ENCODE measurements around the gene KCNIP1. TPM values are rescaled to one million over a fixed set of nuclear protein-coding genes. Genes with fewer than 3 reads are reported as not detected.
A peak's percentile ranks its signal among the peaks of the same experiment; 100 is the strongest.

KCNIP1 gene
- polyA plus RNA-seq, 1 donor from 2014 or later = 13.8 TPM

GRCh38 chr5:170614065-170614490 is 110.3 kb downstream of the KCNIP1 start:
- Histone ChIP-seq H3F3A (ENCODE audit: insufficient read depth, low read length, poor library complexity, severe bottlenecking) (peaks cover 8% of the 10 kb centered on the region), H2AFZ (ENCODE audit: low read depth, low read length) (no peak overlapping the region), H3K79me2 (replicated peaks; ENCODE audit: insufficient read depth, low read length) (no peaks in the 10 kb centered on the region), H3K36me3 (ENCODE audit: insufficient read depth, low read length) (no peaks in the 10 kb centered on the region), H3K9ac (ENCODE audit: low read length) (no peak overlapping the region), H3K4me2 (ENCODE audit: low read length) (no peak overlapping the region), H3K27me3 (ENCODE audit: insufficient read depth, low read depth, low read length) (no peaks in the 10 kb centered on the region), H3K27ac (ENCODE audit: low read length) (peak overlapping the region; percentile 14), H3K9me2 (ENCODE audit: insufficient read depth, low read length) (no peaks in the 10 kb centered on the region), H4K20me1 (ENCODE audit: insufficient read depth) (no peaks in the 10 kb centered on the region), H3K4me3 (ENCODE audit: low read length) (no peak overlapping the region), H3K9me3 (ENCODE audit: low read length) (no peaks in the 10 kb centered on the region)
- no peak for TF ChIP-seq TAF1 (IDR thresholded peaks at IDR 0.05; ENCODE audit: low read depth)
- no peak for TF ChIP-seq CTCF (IDR thresholded peaks at IDR 0.05; ENCODE audit: poor library complexity, severe bottlenecking)
- no peak for TF ChIP-seq EP300 (conservative IDR thresholded peaks at IDR 0.05; ENCODE audit: poor library complexity, severe bottlenecking)

DNA sequence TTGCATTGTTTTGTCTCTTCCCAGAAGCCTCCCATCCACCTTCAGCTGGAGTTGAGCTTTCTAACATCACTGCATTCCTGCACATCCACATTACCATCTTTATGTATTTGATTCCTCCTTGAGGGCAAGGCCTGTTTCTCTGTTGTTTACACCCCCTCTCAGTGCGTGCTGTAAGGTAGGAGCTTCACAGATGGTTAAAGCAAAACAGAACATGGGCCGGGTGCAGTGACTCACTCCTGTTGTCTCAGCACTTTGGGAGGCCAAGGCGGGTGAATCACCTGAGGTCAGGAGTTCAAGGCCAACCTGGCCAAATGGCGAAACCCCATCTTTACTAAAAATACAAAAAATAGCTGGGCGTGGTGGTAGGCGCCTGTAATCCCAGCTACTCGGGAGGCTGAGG is 110.9 kb downstream of the KCNIP1 start:
- Histone ChIP-seq H3K27ac (ENCODE audit: low read length) (no peak overlapping the region), H3K4me3 (ENCODE audit: low read length) (no peak overlapping the region), H3K27me3 (ENCODE audit: insufficient read depth, low read depth, low read length) (no peaks in the 10 kb centered on the region), H3F3A (ENCODE audit: insufficient read depth, low read length, poor library complexity, severe bottlenecking) (peaks cover 8% of the 10 kb centered on the region), H3K36me3 (ENCODE audit: insufficient read depth, low read length) (no peaks in the 10 kb centered on the region), H3K9ac (ENCODE audit: low read length) (no peak overlapping the region), H4K20me1 (ENCODE audit: insufficient read depth) (no peaks in the 10 kb centered on the region), H3K9me3 (ENCODE audit: low read length) (no peaks in the 10 kb centered on the region), H2AFZ (ENCODE audit: low read depth, low read length) (no peak overlapping the region), H3K79me2 (replicated peaks; ENCODE audit: insufficient read depth, low read length) (no peaks in the 10 kb centered on the region), H3K4me2 (ENCODE audit: low read length) (no peak overlapping the region), H3K9me2 (ENCODE audit: insufficient read depth, low read length) (no peaks in the 10 kb centered on the region)
- no peak for TF ChIP-seq REST (IDR thresholded peaks at IDR 0.05; ENCODE audit: borderline replicate concordance)
- TF ChIP-seq EZH2 (IDR thresholded peaks at IDR 0.05; ENCODE audit: borderline replicate concordance, insufficient read depth, low read length, poor library complexity, severe bottlenecking) = no peak
- no peak for TF ChIP-seq SMC3 (conservative IDR thresholded peaks at IDR 0.05; ENCODE audit: poor library complexity)
- no peak for TF ChIP-seq POLR2AphosphoS5 (IDR thresholded peaks at IDR 0.05)
- TF ChIP-seq CTCF (IDR thresholded peaks at IDR 0.05; ENCODE audit: poor library complexity, severe bottlenecking) = no peak
- TF ChIP-seq RAD21 (conservative IDR thresholded peaks at IDR 0.05) = no peak
- TF ChIP-seq MXI1 (conservative IDR thresholded peaks at IDR 0.05; ENCODE audit: poor library complexity, severe bottlenecking) = no peak
- TF ChIP-seq EP300 (conservative IDR thresholded peaks at IDR 0.05; ENCODE audit: poor library complexity, severe bottlenecking) = no peak
- no peak for TF ChIP-seq TAF1 (IDR thresholded peaks at IDR 0.05; ENCODE audit: low read depth)
